Measurements from ENCODE around the gene TCEA3. TPM values are rescaled to one million over a fixed set of nuclear protein-coding genes. Genes with fewer than 3 reads are reported as not detected.

TCEA3 gene
- polyA plus RNA-seq, 3 donors = 0.26 to 0.52 TPM; not detected in 1

DNA sequence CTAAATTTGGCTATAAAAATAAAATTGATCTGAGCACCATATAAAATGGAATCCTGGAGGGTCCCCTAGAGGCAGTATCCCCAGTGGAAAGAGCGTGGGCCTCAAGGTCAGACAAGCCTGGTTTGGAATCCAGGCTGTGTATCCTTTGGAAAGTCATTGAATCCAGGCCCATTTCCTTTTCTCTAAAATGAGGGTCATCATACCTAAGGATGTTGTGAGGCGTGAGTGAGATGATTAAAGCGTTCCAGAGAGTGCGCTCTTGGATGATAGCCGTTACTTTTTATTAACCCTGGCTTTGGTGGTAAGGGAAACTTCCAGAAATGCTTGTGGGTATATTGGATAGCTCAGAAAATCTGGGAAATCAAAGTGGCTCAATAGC is 54.2 kb downstream of the TCEA3 start:
- peaks cover 0 to 4% (median under 1%) of the 10 kb centered on the region in 7 donors for H3K9me3 Mint-ChIP-seq
- no peak overlapping the region for H3K9ac ChIP-seq (ENCODE audit: insufficient read depth, low read length, poor library complexity, severe bottlenecking)
- H3K4me1 Mint-ChIP-seq = peaks cover 31% of the 10 kb centered on the region
- H3K9me3 ChIP-seq (replicated peaks in 1 of 2; ENCODE audit: control insufficient read depth in 1 of 2, insufficient read depth in 1 of 2, low read length in 2 of 2) = no peaks in the 10 kb centered on the region
- WGBS (ENCODE audit: insufficient coverage) = 94% methylated on average over 5 of the region's 5 CpGs
- H3K4me1 ChIP-seq (ENCODE audit: control insufficient read depth in 1 of 2, insufficient read depth in 2 of 2, low read length in 2 of 2) = peaks cover 18 to 30% of the 10 kb centered on the region in 2 donors
- H3K27me3 Mint-ChIP-seq (ENCODE audit: low read depth in 3 of 3) = peaks cover 2 to 6% (median 3%) of the 10 kb centered on the region in 3 donors
- no peak overlapping the region for H3K4me3 Mint-ChIP-seq
- intact Hi-C loops (cut with micrococcal nuclease) = no loop called here
- peak overlapping the region; percentile 89 for H3K4me2 ChIP-seq (replicated peaks; ENCODE audit: extremely low read depth, low read length, poor library complexity, severe bottlenecking)
- H3K27me3 ChIP-seq (ENCODE audit: control insufficient read depth in 2 of 2, insufficient read depth in 2 of 2, low read length in 2 of 2) = no peaks in the 10 kb centered on the region
- peaks cover 8% of the 10 kb centered on the region for H3K79me2 ChIP-seq (ENCODE audit: insufficient read depth, low read length)
- no peak for TF ChIP-seq CTCF (IDR thresholded peaks at IDR 0.05)
- H3K36me3 Mint-ChIP-seq = peaks cover 12 to 17% of the 10 kb centered on the region in 2 donors
- no peak overlapping the region for H3K27ac Mint-ChIP-seq
- DNase-seq = no peak
- H3K27ac ChIP-seq (ENCODE audit: low read depth in 1 of 2, low read length in 2 of 2) = no peak overlapping the region
- no peaks in the 10 kb centered on the region for H4K20me1 ChIP-seq (ENCODE audit: insufficient read depth, low read length)
- peaks cover 0 to 10% of the 10 kb centered on the region in 2 donors for H3K36me3 ChIP-seq (replicated peaks in 1 of 2; ENCODE audit: control insufficient read depth in 1 of 2, insufficient read depth in 2 of 2, low read length in 2 of 2)
- no peak overlapping the region for H3K4me3 ChIP-seq (replicated peaks in 1 of 3; ENCODE audit: low read depth in 2 of 3, low read length in 3 of 3)
- H2AFZ ChIP-seq (ENCODE audit: insufficient read depth, low read depth, low read length, poor library complexity, severe bottlenecking) = no peak overlapping the region

- H3K79me2 ChIP-seq (ENCODE audit: insufficient read depth, low read length) = peaks cover 8% of the 10 kb centered on the region
- peaks cover 18 to 30% of the 10 kb centered on the region in 2 donors for H3K4me1 ChIP-seq (ENCODE audit: control insufficient read depth in 1 of 2, insufficient read depth in 2 of 2, low read length in 2 of 2)
- peak within 1 kb of the TSS; percentile 86 to 100 (median 100) for H3K4me3 ChIP-seq (replicated peaks in 1 of 3; ENCODE audit: low read depth in 2 of 3, low read length in 3 of 3)
- DNase-seq = peak in 2 of 3 donors; percentile 12
- H3K9ac ChIP-seq (ENCODE audit: insufficient read depth, low read length, poor library complexity, severe bottlenecking) = peak within 1 kb of the TSS; percentile 87
- peaks cover 1 to 14% of the 10 kb centered on the region in 2 donors for H3K36me3 ChIP-seq (replicated peaks in 1 of 2; ENCODE audit: control insufficient read depth in 1 of 2, insufficient read depth in 2 of 2, low read length in 2 of 2)
- H4K20me1 ChIP-seq (ENCODE audit: insufficient read depth, low read length) = no peaks in the 10 kb centered on the region
- intact Hi-C loops (cut with micrococcal nuclease) = loop anchor here (2.0 to 10.0 kb wide), 2 partner anchors 25 to 1275 kb away; partner anchors contain the start of genes HNRNPR (in 1 of the 2) and SRRM1 (in 1 of the 2)
- peak within 1 kb of the TSS; percentile 83 to 88 for H3K27ac ChIP-seq (ENCODE audit: low read depth in 1 of 2, low read length in 2 of 2)
- Mint-ChIP-seq H3K27ac (peak within 1 kb of the TSS; percentile 86 to 97 (median 93)), H3K9me3 (peaks cover 1 to 9% (median 6%) of the 10 kb centered on the region in 7 donors), H3K4me3 (peak within 1 kb of the TSS; percentile 92 to 96), H3K4me1 (peaks cover 31% of the 10 kb centered on the region), H3K36me3 (peaks cover 18 to 19% of the 10 kb centered on the region in 2 donors), H3K27me3 (ENCODE audit: low read depth in 3 of 3) (peaks cover 1 to 3% (median 2%) of the 10 kb centered on the region in 3 donors)
- H3K4me2 ChIP-seq (replicated peaks; ENCODE audit: extremely low read depth, low read length, poor library complexity, severe bottlenecking) = peak within 1 kb of the TSS; percentile 89
- H3K9me3 ChIP-seq (replicated peaks in 1 of 2; ENCODE audit: control insufficient read depth in 1 of 2, insufficient read depth in 1 of 2, low read length in 2 of 2) = peaks cover 4 to 5% of the 10 kb centered on the region in 2 donors
- under 1% methylated on average over 23 of the region's 29 CpGs for WGBS (ENCODE audit: insufficient coverage)
- H3K27me3 ChIP-seq (ENCODE audit: control insufficient read depth in 2 of 2, insufficient read depth in 2 of 2, low read length in 2 of 2) = no peaks in the 10 kb centered on the region
- no peak for TF ChIP-seq CTCF (IDR thresholded peaks at IDR 0.05)
- peak within 1 kb of the TSS; percentile 100 for H2AFZ ChIP-seq (ENCODE audit: insufficient read depth, low read depth, low read length, poor library complexity, severe bottlenecking)
These were observed 55.1 kb downstream of the TCEA3 start, which contains the start of gene ZNF436 for GRCh38 chr1:23369335-23370013. TSS of gene ZNF436 (minus strand) at chr1:23369836. CDS start at chr1:23368005, 1,831 bp downstream.

All from CD14-positive monocyte (primary cell).